Stimulated activated CD4-positive, alpha-beta T cell treated with anti-CD3 and anti-CD28 coated beads, Interleukin-12 subunit alpha, Interleukin-12 subunit beta, amount 100 ng/mL, for 48 hours (primary cell): ENCODE data around the gene ACOT13.
A peak's percentile ranks its signal among the peaks of the same experiment; 100 is the strongest.
"Not testable (repeated sequence)": the region's sequence is repeated elsewhere in the genome, so short reads cannot be mapped to it uniquely, and the experiment has no call there.

Experiments used
- DNase-seq, 3 donors: peaks; one replicate each; pipeline ENCODE4 v3.0.0-alpha.2; 2020; ENCODE audit warnings: low read depth in 2 of 3, low spot score in 1 of 3

Gene ACOT13

GRCh38 chr6:24721461-24722215, 54.8 kb downstream of the ACOT13 start:
- no peak for DNase-seq

GRCh38 chr6:24723270-24723669, 56.4 kb downstream of the ACOT13 start:
- DNase-seq, result no peak

DNA sequence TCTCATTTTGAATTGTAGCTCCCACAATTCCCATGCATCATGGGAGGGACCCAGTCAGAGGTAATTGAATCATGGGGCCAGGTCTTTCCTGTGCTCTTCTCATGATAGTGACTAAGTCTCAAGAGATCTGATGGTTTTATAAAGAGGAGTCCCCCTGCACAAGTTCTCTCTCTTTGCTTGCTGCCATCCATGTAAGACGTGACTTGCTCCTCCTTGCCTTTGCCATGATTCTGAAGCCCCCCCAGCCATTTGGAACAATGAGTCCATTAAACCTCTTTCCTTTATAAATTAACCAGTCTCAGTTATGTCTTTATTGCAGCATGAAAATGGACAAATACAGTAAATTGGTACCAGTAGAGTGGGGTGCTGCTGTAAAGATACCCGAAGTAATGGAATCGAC, 63.8 kb downstream of the ACOT13 start:
- DNase-seq, result not testable (repeated sequence)

DNA sequence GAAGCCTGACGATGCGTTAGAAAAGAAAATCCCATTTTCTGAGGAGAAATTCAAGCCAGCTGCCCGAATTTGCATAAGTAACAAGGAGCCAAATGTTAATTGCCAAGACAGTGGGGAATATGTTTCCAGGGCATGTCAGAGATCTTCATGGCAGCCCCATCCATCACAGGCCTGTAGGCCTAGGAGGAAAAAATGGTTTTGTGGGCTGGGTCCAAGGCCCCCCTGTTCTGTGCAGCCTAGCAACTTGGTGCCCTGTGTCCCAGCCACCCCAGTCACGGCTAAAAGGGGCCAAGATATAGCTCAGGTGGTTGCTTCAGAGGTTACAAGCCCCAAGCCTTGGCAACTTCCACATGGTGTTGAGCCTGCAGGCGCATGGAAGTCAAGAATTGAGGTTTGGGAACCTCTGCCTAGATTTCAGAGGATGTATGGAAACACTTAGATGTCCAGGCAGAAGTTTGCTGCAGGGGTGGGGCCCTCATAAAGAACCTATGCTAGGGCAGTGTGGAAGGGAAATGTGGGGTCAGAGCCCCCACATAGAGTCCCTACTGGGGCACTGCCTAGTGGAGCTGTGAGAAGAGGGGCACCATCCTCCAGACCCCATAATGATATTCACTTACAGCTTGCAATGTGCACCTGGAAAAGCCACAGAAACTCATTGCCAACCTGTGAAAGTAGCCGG, 64.7 kb downstream of the ACOT13 start:
- DNase-seq, result not testable (repeated sequence)

- DNase-seq, result no peak
These were observed 67.3 kb downstream of the ACOT13 start for GRCh38 chr6:24734166-24734565.

- not testable (repeated sequence) for DNase-seq
These were observed 67.8 kb downstream of the ACOT13 start for GRCh38 chr6:24734710-24735109.

- no peak for DNase-seq
These were observed 71.9 kb downstream of the ACOT13 start for GRCh38 chr6:24738741-24739140.

- DNase-seq, result no peak
These were observed 74.0 kb downstream of the ACOT13 start for GRCh38 chr6:24740861-24741260.

GRCh38 chr6:24742216-24742738, 75.4 kb downstream of the ACOT13 start:
- DNase-seq, result no peak

DNA sequence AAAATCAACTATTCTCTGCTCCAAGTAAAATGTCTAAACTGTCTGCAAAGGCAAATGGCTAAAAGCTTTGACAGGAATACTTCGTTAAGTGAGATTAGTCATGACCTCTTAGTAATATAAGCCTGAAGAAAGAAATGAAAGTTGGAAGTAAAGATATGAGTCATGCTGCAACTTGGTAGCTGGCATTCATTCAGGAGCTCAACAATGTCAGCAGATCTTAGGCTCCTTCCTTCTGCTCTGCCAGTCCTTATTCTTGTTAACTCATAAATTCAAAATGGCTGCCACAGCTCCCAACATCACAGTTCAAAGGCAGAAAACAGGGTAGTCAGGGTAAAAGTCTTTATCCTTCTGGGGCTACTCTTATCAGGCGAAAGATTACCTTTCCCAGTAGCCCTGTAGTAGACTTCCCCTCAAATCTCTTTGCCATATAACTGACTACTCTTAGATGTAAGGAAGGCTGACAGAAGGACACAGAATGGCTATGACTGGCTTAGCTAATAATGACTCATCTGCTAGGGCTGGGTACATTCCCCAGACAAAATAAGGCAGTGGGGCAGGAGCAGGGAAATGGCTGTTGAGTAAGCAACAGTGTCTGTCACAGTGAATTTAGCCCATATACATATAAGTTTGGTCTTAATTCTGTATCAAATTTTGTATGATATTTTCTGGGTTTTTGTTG, 76.5 kb downstream of the ACOT13 start:
- peak in 2 of 3 donors; percentile 15 to 37 for DNase-seq

GRCh38 chr6:24743944-24744335, 77.1 kb downstream of the ACOT13 start:
- no peak for DNase-seq

- no peak for DNase-seq
These were observed 78.0 kb downstream of the ACOT13 start for GRCh38 chr6:24744911-24745310.

GRCh38 chr6:24749297-24749696, 82.4 kb downstream of the ACOT13 start:
- no peak for DNase-seq

DNA sequence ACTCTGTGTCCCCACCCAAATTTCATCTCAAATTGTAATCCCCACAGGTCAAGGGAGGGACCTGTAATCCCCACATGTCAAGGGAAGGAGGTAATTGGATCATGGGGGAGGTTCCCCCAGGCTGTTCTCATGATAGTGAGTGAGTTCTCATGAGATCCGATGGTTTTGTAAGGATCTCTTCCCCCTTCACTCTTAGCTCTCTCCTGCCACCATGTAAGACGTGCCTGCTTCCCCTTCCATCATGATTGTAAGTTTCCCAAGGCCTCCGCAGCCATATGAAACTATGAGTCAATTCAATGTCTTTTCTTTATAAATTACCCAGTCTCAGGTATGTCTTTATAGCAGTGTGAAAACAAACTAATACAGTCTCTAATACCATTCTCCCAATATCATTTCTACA, 84.0 kb downstream of the ACOT13 start:
- not testable (repeated sequence) for DNase-seq

DNA sequence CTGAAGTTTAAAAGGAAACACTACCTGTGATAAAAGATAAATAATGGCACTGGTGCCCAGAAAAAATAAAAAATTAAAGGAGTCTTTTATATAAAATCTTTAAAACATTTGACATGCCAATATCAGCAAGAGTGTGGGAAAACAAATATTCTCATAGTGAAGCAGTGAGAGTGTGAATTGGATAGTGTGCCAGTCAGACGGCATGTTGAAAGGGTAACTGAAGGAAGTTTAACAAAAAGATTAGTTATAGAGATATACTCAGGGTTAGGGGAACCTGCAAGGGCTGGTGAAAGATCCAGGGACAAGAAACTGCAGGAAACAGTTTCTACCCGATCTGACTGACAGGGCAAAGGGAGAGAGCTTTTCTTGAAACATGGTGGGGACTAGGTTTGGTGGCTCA, 85.6 kb downstream of the ACOT13 start:
- DNase-seq, result no peak

- DNase-seq, result no peak
These were observed 86.1 kb downstream of the ACOT13 start for GRCh38 chr6:24752917-24753492.

GRCh38 chr6:24753545-24753944, 86.7 kb downstream of the ACOT13 start:
- DNase-seq, result no peak

- not testable (repeated sequence) for DNase-seq
These were observed 87.5 kb downstream of the ACOT13 start for GRCh38 chr6:24754378-24754777.
